GM12878 (cell line): ENCODE data around the gene CEP128.

Source experiments
- ASH2L ChIP-seq: fragments of 300-600, 200-600 bp; sonication (generic); IDR thresholded peaks from 2 replicates; pipeline ENCODE4 v1.6.1; 2017; ENCODE audit warnings: low read depth, mild to moderate bottlenecking, borderline replicate concordance
- BCLAF1 ChIP-seq: fragments of 450-650 bp; IDR thresholded peaks from 2 replicates; pipeline ENCODE4 v1.6.1; 2017; ENCODE audit warnings: antibody characterized with exemption, mild to moderate bottlenecking, moderate library complexity
- BHLHE40 ChIP-seq, 2 experiments: fragments of 450-650 bp in 1 of 2; IDR thresholded peaks; 2 replicates each; pipeline ENCODE4 v1.6.1; 2011 to 2017; ENCODE audit warnings: low read depth in 2 of 2, borderline replicate concordance in 1 of 2, improper control_type of control experiment in 1 of 2, low read length in 1 of 2, mild to moderate bottlenecking in 1 of 2
- CEBPB ChIP-seq, 2 experiments: fragments of 150-350 bp in 1 of 2; IDR thresholded peaks; 2 replicates each; pipeline ENCODE4 v1.6.1; 2012 to 2014; ENCODE audit warnings: low read depth in 2 of 2, low read length in 2 of 2, borderline replicate concordance in 1 of 2, inconsistent platforms in 1 of 2
- CREB1 ChIP-seq: IDR thresholded peaks from 2 replicates; pipeline ENCODE4 v1.6.1; 2012; ENCODE audit warnings: low read depth, mild to moderate bottlenecking, inconsistent platforms
- EGR1 ChIP-seq, 2 experiments: IDR thresholded peaks; 1 replicate in 1 of 2; 2 replicates in 1 of 2; pipeline ENCODE4 v1.6.1; 2011 to 2012; ENCODE audit warnings: low read depth in 2 of 2, low read length in 2 of 2, borderline replicate concordance in 1 of 2, mild to moderate bottlenecking in 1 of 2, moderate library complexity in 1 of 2
- EZH2 ChIP-seq: IDR thresholded peaks from 2 replicates; pipeline ENCODE4 v1.6.1; 2012; ENCODE audit warnings: low read depth, mild to moderate bottlenecking, control low read depth, inconsistent platforms, low read length, borderline replicate concordance; ENCODE audit not compliant: control insufficient read depth
- POLR2A ChIP-seq: IDR thresholded peaks from 2 replicates; pipeline ENCODE4 v1.6.1; 2011; ENCODE audit warnings: low read depth, mild to moderate bottlenecking, low read length
- SIN3A ChIP-seq: IDR thresholded peaks from 2 replicates; pipeline ENCODE4 v1.6.1; 2012; ENCODE audit warnings: low read depth, low read length, improper control_type of control experiment
- ZZZ3 ChIP-seq: IDR thresholded peaks from 2 replicates; pipeline ENCODE4 v1.6.1; 2011; ENCODE audit warnings: low read depth; ENCODE audit not compliant: control insufficient read depth, insufficient read length
- TF ChIP-seq, protein P1 (sequence below), 3 experiments: IDR thresholded peaks in 2 of 3; conservative IDR thresholded peaks in 1 of 3; 2 replicates each; pipeline ENCODE4 v1.5.1; 2011; ENCODE audit warnings: low read depth in 3 of 3, low read length in 3 of 3, mild to moderate bottlenecking in 3 of 3, control low read depth in 2 of 3, moderate library complexity in 2 of 3, inconsistent platforms in 1 of 3, mixed read lengths in 1 of 3; ENCODE audit not compliant: control insufficient read depth in 2 of 3, insufficient read depth in 1 of 3; ENCODE audit errors: extremely low read depth in 1 of 3
- TF ChIP-seq, protein P2 (sequence below): IDR thresholded peaks from 2 replicates; pipeline ENCODE4 v1.6.1; 2011; ENCODE audit warnings: mild to moderate bottlenecking, low read depth, low read length, moderate library complexity; ENCODE audit not compliant: insufficient replicate concordance

DNA sequence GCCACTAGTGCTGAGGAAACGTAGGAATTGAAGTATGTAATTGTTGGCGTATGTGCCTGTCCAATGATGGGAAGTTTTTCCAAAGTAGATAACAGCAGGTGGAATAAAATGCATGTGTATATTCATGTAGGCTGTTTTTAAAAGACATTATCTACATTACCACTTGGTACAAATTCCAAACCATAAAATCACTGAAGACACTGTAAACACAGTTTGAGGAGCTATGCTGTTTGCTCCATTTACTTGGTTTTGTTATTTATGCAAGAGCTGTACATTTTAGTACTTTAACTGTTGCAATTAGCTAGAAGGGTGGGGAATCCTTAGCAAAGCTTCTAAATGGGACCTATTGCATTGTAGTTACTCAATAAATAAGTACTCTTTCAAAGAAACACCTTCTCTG, 455.8 kb downstream of the CEP128 start:
- TF ChIP-seq POLR2A, result no peak
- TF ChIP-seq ZZZ3, result no peak
- no peak for TF ChIP-seq BCLAF1
- TF ChIP-seq BHLHE40 (IDR thresholded peaks at IDR 0.05; ENCODE audit: borderline replicate concordance in 1 of 2, low read depth in 2 of 2, low read length in 1 of 2), result no peak
- TF ChIP-seq EZH2, result no peak
- TF ChIP-seq, protein P1, sequence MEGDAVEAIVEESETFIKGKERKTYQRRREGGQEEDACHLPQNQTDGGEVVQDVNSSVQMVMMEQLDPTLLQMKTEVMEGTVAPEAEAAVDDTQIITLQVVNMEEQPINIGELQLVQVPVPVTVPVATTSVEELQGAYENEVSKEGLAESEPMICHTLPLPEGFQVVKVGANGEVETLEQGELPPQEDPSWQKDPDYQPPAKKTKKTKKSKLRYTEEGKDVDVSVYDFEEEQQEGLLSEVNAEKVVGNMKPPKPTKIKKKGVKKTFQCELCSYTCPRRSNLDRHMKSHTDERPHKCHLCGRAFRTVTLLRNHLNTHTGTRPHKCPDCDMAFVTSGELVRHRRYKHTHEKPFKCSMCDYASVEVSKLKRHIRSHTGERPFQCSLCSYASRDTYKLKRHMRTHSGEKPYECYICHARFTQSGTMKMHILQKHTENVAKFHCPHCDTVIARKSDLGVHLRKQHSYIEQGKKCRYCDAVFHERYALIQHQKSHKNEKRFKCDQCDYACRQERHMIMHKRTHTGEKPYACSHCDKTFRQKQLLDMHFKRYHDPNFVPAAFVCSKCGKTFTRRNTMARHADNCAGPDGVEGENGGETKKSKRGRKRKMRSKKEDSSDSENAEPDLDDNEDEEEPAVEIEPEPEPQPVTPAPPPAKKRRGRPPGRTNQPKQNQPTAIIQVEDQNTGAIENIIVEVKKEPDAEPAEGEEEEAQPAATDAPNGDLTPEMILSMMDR (IDR thresholded peaks at IDR 0.05 in 2 of 3, conservative IDR thresholded peaks at IDR 0.05 in 1 of 3; ENCODE audit: control insufficient read depth in 2 of 3, extremely low read depth in 1 of 3, insufficient read depth in 1 of 3, low read depth in 3 of 3, low read length in 3 of 3), result no peak
- TF ChIP-seq SIN3A, result no peak
- no peak for TF ChIP-seq CREB1
- TF ChIP-seq ASH2L, result no peak
- TF ChIP-seq, protein P2, sequence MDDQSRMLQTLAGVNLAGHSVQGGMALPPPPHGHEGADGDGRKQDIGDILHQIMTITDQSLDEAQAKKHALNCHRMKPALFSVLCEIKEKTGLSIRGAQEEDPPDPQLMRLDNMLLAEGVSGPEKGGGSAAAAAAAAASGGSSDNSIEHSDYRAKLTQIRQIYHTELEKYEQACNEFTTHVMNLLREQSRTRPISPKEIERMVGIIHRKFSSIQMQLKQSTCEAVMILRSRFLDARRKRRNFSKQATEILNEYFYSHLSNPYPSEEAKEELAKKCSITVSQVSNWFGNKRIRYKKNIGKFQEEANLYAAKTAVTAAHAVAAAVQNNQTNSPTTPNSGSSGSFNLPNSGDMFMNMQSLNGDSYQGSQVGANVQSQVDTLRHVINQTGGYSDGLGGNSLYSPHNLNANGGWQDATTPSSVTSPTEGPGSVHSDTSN, result no peak
- TF ChIP-seq CEBPB (IDR thresholded peaks at IDR 0.05; ENCODE audit: borderline replicate concordance in 1 of 2, low read depth in 2 of 2, low read length in 2 of 2), result no peak
- no peak for TF ChIP-seq EGR1 (IDR thresholded peaks at IDR 0.05; ENCODE audit: borderline replicate concordance in 1 of 2, low read depth in 2 of 2, low read length in 2 of 2)
